ENCODE results near the gene ITK.

GRCh38 chr5:157247267-157247666, 66.6 kb downstream of the ITK start:
- TF ChIP-seq POLR2A (IDR thresholded peaks at IDR 0.05): no peak
- TF ChIP-seq, protein P1, sequence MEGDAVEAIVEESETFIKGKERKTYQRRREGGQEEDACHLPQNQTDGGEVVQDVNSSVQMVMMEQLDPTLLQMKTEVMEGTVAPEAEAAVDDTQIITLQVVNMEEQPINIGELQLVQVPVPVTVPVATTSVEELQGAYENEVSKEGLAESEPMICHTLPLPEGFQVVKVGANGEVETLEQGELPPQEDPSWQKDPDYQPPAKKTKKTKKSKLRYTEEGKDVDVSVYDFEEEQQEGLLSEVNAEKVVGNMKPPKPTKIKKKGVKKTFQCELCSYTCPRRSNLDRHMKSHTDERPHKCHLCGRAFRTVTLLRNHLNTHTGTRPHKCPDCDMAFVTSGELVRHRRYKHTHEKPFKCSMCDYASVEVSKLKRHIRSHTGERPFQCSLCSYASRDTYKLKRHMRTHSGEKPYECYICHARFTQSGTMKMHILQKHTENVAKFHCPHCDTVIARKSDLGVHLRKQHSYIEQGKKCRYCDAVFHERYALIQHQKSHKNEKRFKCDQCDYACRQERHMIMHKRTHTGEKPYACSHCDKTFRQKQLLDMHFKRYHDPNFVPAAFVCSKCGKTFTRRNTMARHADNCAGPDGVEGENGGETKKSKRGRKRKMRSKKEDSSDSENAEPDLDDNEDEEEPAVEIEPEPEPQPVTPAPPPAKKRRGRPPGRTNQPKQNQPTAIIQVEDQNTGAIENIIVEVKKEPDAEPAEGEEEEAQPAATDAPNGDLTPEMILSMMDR (IDR thresholded peaks at IDR 0.05): no peak

Measured in transverse colon (tissue), 3 donors.